Measurements from ENCODE around the gene OR4N2. TPM values are rescaled to one million over a fixed set of nuclear protein-coding genes. Genes with fewer than 3 reads are reported as not detected.
"Not testable (repeated sequence)": the region's sequence is repeated elsewhere in the genome, so short reads cannot be mapped to it uniquely, and the experiment has no call there.

Gene OR4N2, protein sequence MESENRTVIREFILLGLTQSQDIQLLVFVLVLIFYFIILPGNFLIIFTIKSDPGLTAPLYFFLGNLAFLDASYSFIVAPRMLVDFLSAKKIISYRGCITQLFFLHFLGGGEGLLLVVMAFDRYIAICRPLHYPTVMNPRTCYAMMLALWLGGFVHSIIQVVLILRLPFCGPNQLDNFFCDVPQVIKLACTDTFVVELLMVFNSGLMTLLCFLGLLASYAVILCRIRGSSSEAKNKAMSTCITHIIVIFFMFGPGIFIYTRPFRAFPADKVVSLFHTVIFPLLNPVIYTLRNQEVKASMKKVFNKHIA
- total RNA-seq = not detected in 2 replicates

DNA sequence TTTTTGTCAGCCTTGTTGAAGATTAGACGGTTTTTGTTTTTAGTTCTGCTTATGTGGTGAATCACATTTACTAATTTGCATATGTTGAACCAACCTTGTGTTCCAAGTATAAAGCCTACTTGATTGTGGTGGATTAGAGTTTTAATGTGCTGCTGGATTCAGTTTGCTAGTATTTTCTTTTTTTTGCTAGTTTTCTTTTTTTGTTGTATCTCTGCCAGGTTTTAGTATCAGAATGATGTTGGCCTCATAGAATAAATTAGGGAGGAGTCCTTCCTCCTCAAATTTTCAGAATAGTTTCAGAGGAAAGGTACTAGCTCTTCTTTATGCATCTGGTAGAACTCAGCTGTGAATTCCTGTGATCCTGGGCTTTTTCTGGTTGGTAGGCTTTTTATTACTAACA lies at the start of gene OR4N2:
Gene OR4N2 (plus strand): TSS at position 301 of the 400 bp plus-strand sequence. CDS start 23,679 bp downstream, outside the sequence.
- H3K9me3 Mint-ChIP-seq = peaks cover 18% of the 10 kb centered on the region
- H3K4me1 Mint-ChIP-seq (ENCODE audit: low read depth); H3K27me3 Mint-ChIP-seq (ENCODE audit: low read depth); H3K27ac Mint-ChIP-seq; intact Hi-C loops (cut with micrococcal nuclease); DNase-seq (ENCODE audit: low spot score); H3K36me3 Mint-ChIP-seq (ENCODE audit: low read depth); H3K4me3 Mint-ChIP-seq (ENCODE audit: low read depth): not testable (repeated sequence)

DNA sequence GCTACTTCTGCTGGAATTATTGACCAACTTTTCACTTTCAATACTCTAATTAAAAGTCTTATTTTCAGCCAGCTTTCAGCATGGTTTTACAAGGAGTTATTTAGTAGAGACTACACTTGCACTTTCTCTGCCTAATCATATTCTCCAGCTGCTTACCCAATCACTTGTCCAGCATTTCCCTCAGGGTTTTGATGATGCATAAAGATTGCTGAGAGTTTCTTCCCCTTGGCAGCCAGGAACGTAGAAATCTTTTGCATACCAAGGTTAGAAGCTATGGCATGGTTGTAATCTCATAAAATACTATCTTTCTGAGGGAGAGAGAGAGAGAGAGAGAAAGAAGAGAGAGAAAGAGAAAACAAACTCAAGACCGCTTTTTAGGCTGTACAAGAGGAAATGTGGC lies 49.4 kb upstream of the OR4N2 start:
- no peak for DNase-seq (ENCODE audit: low spot score)
- Mint-ChIP-seq H3K9me3 (no peaks in the 10 kb centered on the region), H3K27ac (no peak overlapping the region), H3K27me3 (ENCODE audit: low read depth) (no peaks in the 10 kb centered on the region), H3K36me3 (ENCODE audit: low read depth) (no peaks in the 10 kb centered on the region), H3K4me3 (ENCODE audit: low read depth) (no peak overlapping the region), H3K4me1 (ENCODE audit: low read depth) (no peaks in the 10 kb centered on the region)
- intact Hi-C loops (cut with micrococcal nuclease) = no loop called here

DNA sequence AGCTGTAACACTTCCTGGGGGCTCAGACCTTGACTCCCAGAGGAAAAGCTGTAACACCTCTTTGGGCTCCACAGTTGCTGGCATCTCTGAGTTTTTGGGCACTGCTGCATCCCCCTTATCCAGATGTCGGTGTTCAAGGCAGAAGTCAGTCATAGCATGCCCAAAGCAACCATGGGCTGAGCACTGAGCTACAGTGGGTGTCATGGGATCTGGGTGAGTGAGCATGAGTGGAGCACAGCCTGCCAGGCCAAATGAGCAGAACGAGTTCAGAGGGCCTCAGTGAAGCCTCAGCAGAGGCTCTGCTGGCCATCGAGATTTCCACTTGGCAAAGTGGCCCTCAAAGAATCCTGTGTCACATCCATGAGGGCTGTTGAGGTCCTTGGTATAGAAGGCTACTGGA lies 32.1 kb upstream of the OR4N2 start:
- H3K4me3 Mint-ChIP-seq (ENCODE audit: low read depth); DNase-seq (ENCODE audit: low spot score); H3K36me3 Mint-ChIP-seq (ENCODE audit: low read depth); H3K27ac Mint-ChIP-seq; H3K4me1 Mint-ChIP-seq (ENCODE audit: low read depth); H3K27me3 Mint-ChIP-seq (ENCODE audit: low read depth); intact Hi-C loops (cut with micrococcal nuclease): not testable (repeated sequence)
- peaks cover 17% of the 10 kb centered on the region for H3K9me3 Mint-ChIP-seq

DNA sequence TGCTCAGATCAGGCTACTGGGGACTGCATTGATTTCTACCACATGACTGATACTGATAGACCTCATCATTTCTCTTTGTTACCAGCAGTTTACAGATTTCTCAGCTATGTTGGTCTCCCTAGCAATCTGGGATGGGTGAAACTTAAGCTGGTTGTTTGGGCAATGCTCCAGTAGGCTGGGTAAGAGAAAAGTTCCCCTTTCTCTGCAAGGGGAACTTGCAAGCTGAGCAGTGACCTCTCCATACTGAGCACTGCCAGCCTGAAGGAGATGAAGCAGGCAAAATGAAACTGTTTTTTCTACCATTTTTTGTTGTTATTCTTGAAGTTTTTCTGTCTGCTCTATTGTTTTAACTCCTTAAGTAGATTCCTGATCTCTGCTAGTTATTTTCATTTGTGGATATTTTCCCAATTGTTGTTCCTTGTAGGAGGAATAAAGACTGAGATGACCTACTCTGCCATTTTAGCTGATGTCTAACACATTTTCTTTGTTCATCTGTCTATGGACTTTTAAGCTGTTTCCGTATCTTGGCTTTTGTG lies 31.6 kb upstream of the OR4N2 start:
- no peak overlapping the region for H3K4me3 Mint-ChIP-seq (ENCODE audit: low read depth)
- no peaks in the 10 kb centered on the region for H3K27me3 Mint-ChIP-seq (ENCODE audit: low read depth)
- no peaks in the 10 kb centered on the region for H3K4me1 Mint-ChIP-seq (ENCODE audit: low read depth)
- no peak for DNase-seq (ENCODE audit: low spot score)
- intact Hi-C loops (cut with micrococcal nuclease) = no loop called here
- H3K36me3 Mint-ChIP-seq (ENCODE audit: low read depth) = no peaks in the 10 kb centered on the region
- H3K27ac Mint-ChIP-seq = no peak overlapping the region
- peaks cover 17% of the 10 kb centered on the region for H3K9me3 Mint-ChIP-seq

DNA sequence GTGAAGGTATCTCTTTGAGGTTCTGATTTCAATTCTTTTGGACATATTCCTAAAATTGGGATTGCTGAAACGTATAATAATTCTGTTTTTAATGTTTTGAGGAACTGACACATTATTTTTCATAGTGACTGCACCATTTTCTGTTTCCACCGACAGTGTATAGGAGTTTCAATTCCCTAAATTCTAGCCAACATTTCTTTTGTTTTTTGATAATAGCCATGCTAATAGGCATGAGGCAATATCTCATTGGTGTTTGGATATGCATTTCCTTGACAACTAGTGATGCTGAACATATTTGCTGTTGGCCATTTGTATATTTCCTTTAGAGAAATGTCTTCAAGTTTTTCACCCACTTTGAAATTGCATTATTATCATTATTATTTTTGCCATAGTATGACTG lies 31.1 kb upstream of the OR4N2 start:
- H3K4me3 Mint-ChIP-seq (ENCODE audit: low read depth); H3K27me3 Mint-ChIP-seq (ENCODE audit: low read depth); H3K4me1 Mint-ChIP-seq (ENCODE audit: low read depth); intact Hi-C loops (cut with micrococcal nuclease); H3K27ac Mint-ChIP-seq; DNase-seq (ENCODE audit: low spot score); H3K36me3 Mint-ChIP-seq (ENCODE audit: low read depth): not testable (repeated sequence)
- peaks cover 17% of the 10 kb centered on the region for H3K9me3 Mint-ChIP-seq

DNA sequence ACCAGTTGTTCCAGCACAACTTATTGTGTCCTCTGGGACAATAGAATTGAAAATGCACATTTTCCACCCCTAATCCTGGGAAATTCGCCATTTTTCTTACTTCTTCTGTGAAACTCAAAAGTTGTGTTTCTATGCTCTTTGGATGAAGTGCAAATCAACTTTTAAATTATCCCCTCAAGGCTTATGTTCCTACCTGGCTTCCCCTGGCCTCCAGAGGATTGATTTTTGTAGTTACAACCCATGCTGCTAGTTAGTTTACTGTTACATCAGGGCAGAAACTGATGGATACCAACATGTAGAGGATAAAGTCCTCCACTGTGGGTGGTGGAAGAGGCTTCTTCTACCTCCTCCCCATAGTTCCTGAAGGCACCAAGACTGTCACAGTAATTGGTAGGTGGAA lies 30.4 kb upstream of the OR4N2 start, which contains the start of gene OR4M1:
Gene OR4M1 (plus strand): TSS at position 301 of the 400 bp plus-strand sequence. CDS start 6,819 bp downstream, outside the sequence.
- H3K27me3 Mint-ChIP-seq (ENCODE audit: low read depth); DNase-seq (ENCODE audit: low spot score); H3K27ac Mint-ChIP-seq; H3K36me3 Mint-ChIP-seq (ENCODE audit: low read depth); intact Hi-C loops (cut with micrococcal nuclease); H3K4me3 Mint-ChIP-seq (ENCODE audit: low read depth); H3K4me1 Mint-ChIP-seq (ENCODE audit: low read depth): not testable (repeated sequence)
- peaks cover 17% of the 10 kb centered on the region for H3K9me3 Mint-ChIP-seq

DNA sequence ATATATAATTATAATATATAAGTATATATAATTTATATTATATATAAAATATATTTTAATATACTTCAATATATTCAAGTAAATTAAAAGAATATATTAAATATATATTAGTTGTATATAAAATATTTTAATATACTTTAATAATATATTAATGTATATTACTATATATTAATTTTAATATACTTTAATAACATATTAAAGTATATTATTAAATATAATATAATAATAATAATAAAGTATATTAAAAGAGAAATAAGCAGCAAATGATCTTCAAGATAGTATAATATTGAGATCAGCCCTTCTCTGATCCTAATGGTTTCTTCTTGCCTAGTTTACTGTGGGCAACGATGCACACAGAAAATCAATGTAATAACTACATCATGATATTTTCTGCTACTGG lies 28.0 kb upstream of the OR4N2 start:
- no peak for DNase-seq (ENCODE audit: low spot score)
- Mint-ChIP-seq H3K4me3 (ENCODE audit: low read depth) (no peak overlapping the region), H3K27me3 (ENCODE audit: low read depth) (no peaks in the 10 kb centered on the region), H3K36me3 (ENCODE audit: low read depth) (no peaks in the 10 kb centered on the region), H3K4me1 (ENCODE audit: low read depth) (no peaks in the 10 kb centered on the region), H3K9me3 (peaks cover 8% of the 10 kb centered on the region), H3K27ac (no peak overlapping the region)
- intact Hi-C loops (cut with micrococcal nuclease) = no loop called here

DNA sequence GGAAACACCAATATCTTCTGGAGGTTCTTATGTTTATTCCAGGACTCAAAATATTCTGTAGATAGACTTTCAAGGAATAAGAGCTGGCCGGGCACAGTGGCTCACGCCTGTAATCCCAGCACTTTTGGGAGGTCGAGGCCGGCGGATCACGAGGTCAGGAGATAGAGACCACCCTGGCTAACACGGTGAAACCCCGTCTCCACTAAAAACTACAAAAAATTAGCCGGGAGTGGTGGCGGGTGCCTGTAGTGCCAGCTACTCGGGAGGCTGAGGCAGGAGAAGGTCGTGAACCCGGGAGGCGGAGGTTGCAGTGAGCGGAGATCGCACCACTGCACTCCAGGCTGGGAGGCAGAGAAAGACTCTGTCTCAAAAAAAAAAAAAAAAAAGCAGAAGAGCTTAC lies 17.7 kb upstream of the OR4N2 start:
- DNase-seq (ENCODE audit: low spot score); H3K27me3 Mint-ChIP-seq (ENCODE audit: low read depth); intact Hi-C loops (cut with micrococcal nuclease); H3K4me1 Mint-ChIP-seq (ENCODE audit: low read depth); H3K27ac Mint-ChIP-seq; H3K36me3 Mint-ChIP-seq (ENCODE audit: low read depth); H3K9me3 Mint-ChIP-seq; H3K4me3 Mint-ChIP-seq (ENCODE audit: low read depth): not testable (repeated sequence)

DNA sequence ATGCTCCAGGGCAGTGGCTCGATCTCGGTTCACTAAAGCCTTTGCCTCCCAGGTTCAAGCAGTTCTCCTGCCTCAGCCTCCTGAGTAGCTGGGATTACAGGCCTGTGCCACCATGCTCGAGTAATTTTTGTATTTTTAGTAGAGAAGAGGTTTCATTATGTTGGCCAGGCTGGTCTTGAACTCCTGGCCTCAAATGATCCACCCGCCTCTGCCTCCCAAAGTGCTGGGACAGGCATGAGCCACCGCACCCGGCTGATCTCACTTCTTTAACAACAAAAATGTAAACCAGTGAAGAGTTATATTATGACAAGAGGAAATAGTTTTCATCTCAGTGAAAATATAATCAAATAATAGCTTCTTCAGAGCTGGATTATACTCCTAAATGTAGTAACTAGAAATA lies 16.3 kb upstream of the OR4N2 start:
- H3K27ac Mint-ChIP-seq; intact Hi-C loops (cut with micrococcal nuclease); H3K36me3 Mint-ChIP-seq (ENCODE audit: low read depth): not testable (repeated sequence)

DNA sequence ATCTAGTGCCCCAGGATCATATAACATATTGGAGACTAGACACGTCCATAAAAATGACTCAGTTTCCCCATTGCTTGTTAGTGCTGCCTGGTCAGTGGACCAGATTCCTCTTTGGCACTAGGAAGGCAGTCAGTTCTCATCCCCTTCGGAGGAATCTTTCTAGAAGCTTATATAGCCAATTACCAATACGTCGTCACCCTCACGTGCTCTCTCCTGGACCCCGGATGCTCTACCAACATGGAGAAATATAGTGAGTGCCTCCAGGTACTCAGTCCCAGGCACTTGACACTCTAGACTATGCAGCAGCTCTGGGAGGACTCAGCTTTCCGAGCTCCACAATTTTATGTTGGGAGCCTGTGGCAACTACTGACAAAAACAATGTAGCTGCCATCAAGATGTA lies 15.4 kb upstream of the OR4N2 start:
- H3K4me1 Mint-ChIP-seq (ENCODE audit: low read depth); H3K9me3 Mint-ChIP-seq; intact Hi-C loops (cut with micrococcal nuclease); H3K27ac Mint-ChIP-seq; DNase-seq (ENCODE audit: low spot score); H3K4me3 Mint-ChIP-seq (ENCODE audit: low read depth); H3K27me3 Mint-ChIP-seq (ENCODE audit: low read depth); H3K36me3 Mint-ChIP-seq (ENCODE audit: low read depth): not testable (repeated sequence)

More for the DNA sequence above, 16.3 kb upstream of the OR4N2 start:
- not testable (repeated sequence) for H3K4me1 Mint-ChIP-seq (ENCODE audit: low read depth); DNase-seq (ENCODE audit: low spot score); H3K9me3 Mint-ChIP-seq; H3K4me3 Mint-ChIP-seq (ENCODE audit: low read depth); H3K27me3 Mint-ChIP-seq (ENCODE audit: low read depth)

DNA sequence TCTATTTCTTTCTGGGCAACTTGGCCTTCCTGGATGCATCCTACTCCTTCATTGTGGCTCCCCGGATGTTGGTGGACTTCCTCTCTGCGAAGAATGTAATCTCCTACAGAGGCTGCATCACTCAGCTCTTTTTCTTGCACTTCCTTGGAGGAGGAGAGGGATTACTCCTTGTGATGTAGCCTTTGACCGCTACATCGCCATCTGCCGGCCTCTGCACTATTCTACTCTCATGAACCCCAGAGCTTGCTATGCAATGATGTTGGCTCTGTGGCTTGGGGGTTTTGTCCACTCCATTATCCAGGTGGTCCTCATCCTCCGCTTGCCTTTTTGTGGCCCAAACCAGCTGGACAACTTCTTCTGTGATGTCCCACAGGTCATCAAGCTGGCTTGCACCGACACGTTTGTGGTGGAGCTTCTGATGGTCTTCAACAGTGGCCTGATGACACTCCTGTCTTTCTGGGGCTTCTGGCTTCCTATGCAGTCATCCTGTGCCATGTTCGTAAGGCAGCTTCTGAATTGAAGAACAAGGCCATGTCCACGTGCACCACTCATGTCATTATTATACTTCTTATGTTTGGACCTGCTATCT lies 7.0 kb upstream of the OR4N2 start:
- intact Hi-C loops (cut with micrococcal nuclease); H3K27ac Mint-ChIP-seq; H3K36me3 Mint-ChIP-seq (ENCODE audit: low read depth); H3K4me1 Mint-ChIP-seq (ENCODE audit: low read depth); DNase-seq (ENCODE audit: low spot score); H3K4me3 Mint-ChIP-seq (ENCODE audit: low read depth); H3K27me3 Mint-ChIP-seq (ENCODE audit: low read depth): not testable (repeated sequence)
- H3K9me3 Mint-ChIP-seq = peaks cover 10% of the 10 kb centered on the region

DNA sequence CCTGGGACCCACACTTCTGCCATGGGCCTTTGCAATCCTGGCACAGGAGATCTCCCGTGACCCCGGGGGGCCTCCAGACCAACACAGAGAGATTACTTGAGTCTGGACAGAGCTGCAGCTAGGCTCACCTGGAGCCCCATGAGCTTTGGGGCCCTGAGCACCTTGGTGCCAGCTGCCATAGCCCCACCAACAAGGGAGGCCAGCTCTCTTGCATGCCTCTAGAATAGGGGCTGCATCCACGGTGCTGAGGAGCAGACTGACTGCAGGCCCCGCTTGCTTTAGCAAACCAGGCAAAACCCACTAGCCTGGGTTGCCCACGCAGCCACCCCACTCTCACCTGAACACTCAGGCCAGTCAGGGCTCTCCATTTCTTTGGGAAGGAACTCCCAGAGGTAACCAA lies 3.7 kb upstream of the OR4N2 start:
- intact Hi-C loops (cut with micrococcal nuclease) = no loop called here
- Mint-ChIP-seq H3K4me1 (ENCODE audit: low read depth) (no peaks in the 10 kb centered on the region), H3K4me3 (ENCODE audit: low read depth) (no peak overlapping the region), H3K27me3 (ENCODE audit: low read depth) (no peaks in the 10 kb centered on the region), H3K27ac (no peak overlapping the region), H3K36me3 (ENCODE audit: low read depth) (no peaks in the 10 kb centered on the region), H3K9me3 (peaks cover 17% of the 10 kb centered on the region)
- no peak for DNase-seq (ENCODE audit: low spot score)

DNA sequence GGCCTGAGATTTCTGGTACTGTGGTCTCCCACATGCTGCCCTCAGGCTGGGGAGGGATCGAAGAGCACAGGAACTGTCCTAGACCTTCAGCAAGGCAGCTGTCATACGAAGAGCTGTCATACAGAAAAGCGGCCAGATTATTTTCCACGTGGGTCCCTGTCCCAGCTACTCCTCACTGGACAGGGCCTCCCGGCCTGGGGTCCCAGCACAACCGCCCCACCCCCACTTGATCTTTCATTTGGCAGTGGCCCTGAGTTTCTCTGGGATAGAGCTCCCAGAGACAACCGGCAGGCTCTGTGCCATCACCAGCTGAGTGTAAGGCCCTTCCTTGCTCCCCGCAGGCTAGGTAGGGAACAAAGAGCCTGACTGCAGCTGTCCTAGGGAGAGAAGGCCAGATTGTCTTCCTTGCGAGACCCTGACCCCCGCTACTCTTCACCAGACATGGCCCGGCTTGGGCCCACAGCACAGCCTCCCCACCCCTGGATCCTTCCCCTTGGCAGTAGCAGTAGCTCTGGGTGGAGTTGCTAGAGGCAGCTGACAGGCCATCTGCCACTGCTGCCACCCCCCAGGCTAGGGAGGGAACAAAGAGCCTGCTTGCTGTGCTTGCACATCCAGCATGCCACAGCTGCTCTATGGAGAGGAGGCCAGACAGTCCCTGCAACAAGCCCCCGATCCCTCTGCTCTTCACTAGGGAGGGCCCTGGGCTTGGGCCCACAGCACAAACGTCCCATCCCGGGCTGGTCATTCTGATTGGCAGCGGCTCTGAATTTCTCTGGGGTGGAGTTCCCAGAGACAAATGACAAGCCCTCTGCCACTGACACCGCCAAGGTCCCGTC lies 3.1 kb upstream of the OR4N2 start:
- Mint-ChIP-seq H3K4me1 (ENCODE audit: low read depth) (no peaks in the 10 kb centered on the region), H3K9me3 (peaks cover 17% of the 10 kb centered on the region), H3K36me3 (ENCODE audit: low read depth) (no peaks in the 10 kb centered on the region), H3K27ac (no peak overlapping the region), H3K27me3 (ENCODE audit: low read depth) (no peaks in the 10 kb centered on the region), H3K4me3 (ENCODE audit: low read depth) (no peak overlapping the region)
- intact Hi-C loops (cut with micrococcal nuclease) = no loop called here
- no peak for DNase-seq (ENCODE audit: low spot score)
